HG03460 (cell line): ENCODE data around the gene TMEM109.

Experiments used
- ATAC-seq: cut with Tn5 transposase; IDR thresholded peaks from one replicate; pipeline ENCODE4 v1.9.1; 2021; ENCODE audit not compliant: unreplicated experiment

The TMEM109 gene, protein sequence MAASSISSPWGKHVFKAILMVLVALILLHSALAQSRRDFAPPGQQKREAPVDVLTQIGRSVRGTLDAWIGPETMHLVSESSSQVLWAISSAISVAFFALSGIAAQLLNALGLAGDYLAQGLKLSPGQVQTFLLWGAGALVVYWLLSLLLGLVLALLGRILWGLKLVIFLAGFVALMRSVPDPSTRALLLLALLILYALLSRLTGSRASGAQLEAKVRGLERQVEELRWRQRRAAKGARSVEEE

DNA sequence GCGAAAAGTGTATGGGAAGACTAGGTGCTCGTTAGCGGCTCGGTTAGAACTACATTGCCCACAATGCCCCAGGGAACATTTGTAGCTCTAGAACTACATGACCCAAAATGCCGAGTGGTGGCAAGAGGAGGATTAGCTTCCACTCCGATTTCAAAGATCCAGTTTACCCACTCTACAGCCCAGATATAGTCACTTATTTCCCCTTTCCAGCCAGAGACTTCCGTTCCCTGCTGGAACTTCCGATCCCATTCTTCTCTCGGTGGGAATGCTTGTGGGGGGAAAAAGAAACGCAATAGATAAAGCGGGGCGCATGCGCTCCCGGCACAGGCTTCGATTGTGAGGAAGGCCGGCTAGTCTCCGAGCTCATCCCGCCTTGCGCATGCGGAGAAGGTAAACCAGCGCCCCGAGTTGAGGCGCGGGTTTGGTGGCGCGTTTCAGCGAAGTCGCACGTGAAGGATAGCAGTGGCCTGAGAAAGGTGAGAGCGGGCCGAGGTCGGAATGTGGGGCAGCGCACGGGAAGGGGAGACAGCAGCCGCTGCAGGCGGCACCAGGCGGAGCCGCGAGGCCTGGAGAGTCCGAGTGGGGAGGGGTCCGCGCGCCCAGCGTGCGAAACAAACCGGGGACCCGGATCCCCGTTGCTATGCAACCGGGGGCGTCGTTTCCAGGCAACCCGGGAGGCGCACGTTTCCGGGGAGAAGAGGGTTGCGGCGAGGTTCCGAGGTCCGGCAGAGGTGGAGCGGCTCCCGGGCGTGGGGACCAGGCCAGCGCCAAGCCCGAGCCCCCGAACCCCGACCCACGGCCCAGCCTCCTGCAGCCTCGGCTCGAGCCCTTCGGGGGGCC lies at the start of gene TMEM109:
TMEM109 (plus strand) TSS at position 366 of the 840 bp plus-strand sequence. CDS start 5,536 bp downstream, outside the sequence.
- ATAC-seq: peak; percentile 38

DNA sequence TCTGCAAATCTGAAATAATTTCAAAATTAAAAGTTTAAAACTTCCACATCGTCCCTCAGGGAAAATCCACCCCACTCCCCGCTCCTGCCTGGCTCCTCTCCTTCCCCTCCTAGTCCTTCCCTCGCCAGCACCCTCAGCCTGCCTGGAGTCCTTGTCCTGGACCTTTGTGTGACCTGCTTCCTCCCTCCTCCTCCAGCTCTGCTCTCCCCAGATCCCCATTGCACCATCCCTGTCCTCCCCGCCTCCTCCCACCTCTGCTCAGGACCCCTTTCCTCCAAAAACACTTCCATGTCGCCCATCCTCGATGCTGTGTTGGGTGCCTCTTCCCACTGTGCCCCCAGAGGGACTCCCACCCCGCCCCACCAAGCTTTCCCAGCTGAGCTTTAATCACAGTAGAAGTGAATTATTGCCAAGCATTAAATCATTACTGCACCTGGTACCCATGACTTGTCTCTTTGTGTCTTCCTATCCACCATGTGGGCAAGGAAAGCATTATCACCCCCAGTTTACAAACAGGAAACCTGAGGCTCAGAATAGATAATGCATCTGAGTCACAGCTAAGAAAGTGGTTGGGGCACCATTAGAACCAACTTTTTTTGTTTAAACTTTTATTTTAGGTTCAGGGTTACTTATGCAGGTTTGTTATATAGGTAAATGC lies 49.0 kb upstream of the TMEM109 start:
- ATAC-seq: no peak

DNA sequence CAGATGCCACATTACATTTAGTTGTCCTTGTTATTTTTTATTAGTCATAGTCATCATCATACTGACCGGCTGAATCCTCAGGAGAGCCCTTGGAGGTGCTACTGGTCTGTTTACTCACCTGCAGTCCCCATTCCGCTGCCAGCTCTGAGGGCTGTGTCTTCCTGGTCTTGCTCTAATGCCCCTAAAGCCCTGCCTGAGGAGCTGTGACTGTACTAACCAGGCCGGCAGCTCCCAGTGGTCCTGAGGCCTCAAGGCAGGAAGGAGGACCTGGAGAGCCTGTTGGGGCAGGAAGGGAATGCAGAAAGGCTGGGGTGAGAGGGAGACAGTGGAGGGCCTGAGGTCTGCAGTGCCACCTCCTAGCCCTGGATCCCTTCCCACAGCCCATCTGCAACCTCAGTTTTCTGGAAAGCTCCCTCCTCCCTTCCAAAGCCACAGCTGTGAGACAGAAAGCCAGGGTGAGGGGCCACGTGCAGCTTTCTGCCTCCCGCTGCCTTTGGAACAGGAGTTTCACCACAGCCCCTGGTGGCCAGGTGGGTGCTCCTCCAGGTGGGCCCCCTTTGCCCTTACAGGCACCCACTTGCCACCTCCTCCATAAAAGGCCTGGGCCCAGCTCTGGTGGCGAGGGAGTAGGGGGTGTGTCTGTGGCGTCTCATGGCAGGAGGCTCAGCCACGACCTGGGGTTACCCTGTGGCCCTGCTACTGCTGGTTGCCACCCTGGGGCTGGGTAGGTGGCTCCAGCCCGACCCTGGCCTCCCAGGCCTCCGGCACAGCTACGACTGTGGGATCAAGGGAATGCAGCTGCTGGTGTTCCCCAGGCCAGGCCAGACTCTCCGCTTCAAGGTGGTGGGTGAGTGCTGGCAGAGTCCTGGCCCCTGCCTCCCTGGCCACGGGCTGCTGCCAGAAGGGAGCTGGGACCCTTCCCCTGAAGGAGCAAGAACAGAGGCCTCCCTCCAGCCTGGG lies 46.8 kb upstream of the TMEM109 start, which contains the start of gene ZP1:
ZP1 (plus strand) TSS at position 632 of the 960 bp plus-strand sequence; CDS start at position 652, 20 bp downstream.
- no peak for ATAC-seq

DNA sequence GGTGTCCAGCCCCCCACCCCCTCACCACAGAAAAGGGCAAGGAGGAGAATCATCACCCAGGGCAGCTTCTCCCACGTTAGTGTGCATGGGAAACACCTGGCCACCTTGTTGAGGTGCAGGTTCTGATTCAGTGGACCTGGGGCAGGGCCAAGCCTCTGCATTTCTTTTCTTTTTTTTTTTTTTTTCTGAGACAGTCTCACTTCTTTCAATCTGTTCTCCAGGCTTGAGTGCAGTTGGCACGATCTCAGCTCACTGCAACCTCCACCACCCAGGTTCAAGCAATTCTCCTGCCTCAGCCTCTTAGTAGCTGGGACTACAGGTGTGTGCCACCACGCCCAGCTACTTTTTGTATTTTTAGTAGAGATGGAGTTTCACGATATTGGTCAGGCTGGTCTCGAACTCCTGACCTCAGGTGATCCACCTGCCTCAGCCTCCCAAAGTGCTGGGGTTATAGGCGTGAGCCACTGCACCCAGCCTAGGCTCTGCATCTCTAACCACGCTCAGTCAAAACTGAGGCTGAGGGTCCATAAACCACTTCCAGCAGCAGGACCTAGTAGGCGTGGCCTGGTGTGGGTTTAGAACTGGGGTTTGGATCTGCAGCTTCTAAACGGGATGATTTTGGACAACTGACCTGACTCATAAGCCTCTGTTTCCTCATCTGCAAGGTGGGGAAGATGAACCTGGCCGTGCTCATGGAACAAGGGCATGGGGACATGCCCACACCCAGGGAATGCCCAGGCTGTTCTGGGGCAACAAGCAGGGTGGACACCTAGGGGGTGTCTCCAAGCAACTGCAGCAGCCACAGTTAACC lies 45.9 kb upstream of the TMEM109 start:
- ATAC-seq: no peak

DNA sequence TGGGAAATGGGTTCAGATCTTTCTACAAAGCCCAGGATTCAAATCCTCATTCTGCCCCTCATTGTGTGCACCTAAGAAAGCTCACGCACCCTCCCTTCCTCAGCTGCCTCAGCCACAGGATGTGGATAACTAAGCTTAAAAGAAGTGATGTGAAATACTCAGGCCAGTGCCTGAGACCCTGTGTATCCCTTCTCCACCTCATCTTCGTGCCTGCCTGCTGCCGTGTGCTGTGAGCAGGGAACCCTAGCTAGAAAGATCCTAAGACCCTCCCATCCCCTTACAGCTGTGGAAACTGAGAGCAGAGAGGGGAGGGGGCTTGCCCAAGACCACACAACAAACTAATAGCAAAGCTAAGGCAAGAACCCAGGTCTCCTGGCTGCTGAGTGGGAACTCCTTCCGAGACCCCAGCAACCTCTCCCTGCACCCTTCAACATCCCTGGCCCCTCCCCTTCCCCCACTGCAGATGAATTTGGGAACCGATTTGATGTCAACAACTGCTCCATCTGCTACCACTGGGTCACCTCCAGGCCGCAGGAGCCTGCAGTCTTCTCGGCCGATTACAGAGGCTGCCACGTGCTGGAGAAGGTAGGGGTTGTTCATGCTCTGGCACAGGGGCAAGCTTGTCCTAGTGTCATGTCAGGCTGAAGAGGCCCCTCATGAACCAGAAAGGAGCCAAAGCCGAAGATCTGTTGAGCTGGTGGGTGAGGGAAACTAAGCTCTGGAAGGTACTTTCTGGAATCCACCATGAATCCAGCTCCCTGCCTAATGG lies 45.1 kb upstream of the TMEM109 start:
- no peak for ATAC-seq

DNA sequence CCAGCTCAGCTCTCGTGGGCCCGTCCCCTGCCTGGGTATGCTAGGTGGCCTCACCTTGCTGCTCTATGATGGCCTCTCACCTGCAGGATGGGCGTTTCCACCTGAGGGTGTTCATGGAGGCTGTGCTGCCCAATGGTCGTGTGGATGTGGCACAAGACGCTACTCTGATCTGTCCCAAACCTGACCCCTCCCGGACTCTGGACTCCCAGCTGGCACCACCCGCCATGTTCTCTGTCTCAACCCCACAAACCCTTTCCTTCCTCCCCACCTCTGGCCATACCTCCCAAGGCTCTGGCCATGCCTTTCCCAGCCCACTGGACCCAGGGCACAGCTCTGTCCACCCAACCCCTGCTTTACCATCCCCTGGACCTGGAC lies 44.5 kb upstream of the TMEM109 start:
- ATAC-seq: no peak

DNA sequence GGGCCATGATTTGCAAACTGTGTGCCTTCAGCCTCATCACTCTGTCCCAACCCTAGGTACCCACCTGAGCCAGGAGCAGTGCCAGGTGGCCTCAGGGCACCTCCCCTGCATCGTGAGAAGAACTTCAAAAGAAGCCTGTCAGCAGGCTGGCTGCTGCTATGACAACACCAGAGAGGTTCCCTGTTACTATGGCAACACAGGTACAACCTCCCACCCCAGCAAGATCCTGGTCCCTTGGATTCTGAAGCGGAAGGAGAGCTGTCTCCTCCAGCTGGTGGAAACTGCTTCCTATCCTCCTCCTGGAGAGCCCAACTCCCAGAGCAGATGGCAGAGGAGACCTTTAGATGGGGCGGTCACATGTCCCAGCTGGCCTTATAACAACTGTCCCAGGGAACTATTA lies 43.7 kb upstream of the TMEM109 start:
- ATAC-seq: no peak

DNA sequence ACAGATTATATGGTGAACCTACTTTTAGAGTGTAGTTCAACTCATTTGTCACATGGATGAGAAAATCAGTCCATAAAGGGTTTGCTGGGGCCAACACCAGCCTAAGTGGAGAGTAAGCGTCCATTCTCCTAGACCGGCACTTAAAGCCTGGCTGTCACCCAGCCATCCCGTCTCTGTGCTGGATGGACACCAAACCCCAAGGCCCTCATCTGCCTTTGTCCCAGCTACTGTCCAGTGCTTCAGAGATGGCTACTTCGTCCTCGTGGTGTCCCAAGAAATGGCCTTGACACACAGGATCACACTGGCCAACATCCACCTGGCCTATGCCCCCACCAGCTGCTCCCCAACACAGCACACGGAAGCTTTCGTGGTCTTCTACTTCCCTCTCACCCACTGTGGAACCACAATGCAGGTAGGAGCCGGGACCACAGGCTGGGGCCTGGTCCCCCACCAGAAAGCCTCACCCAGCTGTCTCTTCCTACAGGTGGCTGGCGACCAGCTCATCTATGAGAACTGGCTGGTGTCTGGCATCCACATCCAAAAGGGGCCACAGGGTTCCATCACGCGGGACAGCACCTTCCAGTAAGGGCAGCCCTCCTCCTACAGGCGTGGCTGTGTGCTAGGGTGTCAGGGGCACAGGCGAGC lies 43.1 kb upstream of the TMEM109 start:
- no peak for ATAC-seq

DNA sequence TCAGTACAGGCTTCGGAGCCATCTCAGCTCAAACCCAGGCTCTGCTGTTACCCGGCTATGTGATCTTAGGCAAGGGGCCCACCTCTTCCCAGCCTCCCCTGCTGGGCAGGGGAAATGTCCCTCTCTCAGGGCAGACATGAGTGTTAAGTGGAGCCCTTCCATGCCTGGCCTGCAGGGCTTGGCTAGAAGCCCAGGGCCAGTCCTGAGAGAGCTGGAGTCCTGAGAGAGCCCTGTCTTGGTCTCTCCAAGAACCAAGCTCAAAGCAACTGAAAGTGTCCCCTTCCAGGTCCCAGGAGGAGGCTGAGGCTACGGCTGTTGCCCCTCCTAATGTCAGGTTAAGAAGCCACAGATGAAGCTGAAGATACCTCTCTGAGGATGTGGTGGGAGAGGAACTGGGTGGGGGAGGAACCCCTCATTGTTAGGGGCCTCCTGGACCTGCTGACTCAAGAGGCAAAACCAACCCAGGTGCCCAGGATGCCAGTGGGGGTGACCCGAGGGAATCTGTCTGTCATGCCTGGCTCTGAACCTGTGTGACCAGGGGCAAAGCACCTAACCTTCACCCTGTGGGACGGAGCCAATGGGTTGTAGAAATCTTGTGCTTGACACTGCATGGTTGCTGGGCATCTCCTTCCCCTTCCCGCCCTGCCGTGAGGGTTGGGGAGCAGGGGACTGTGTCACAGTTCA lies 42.4 kb upstream of the TMEM109 start:
- ATAC-seq: no peak

DNA sequence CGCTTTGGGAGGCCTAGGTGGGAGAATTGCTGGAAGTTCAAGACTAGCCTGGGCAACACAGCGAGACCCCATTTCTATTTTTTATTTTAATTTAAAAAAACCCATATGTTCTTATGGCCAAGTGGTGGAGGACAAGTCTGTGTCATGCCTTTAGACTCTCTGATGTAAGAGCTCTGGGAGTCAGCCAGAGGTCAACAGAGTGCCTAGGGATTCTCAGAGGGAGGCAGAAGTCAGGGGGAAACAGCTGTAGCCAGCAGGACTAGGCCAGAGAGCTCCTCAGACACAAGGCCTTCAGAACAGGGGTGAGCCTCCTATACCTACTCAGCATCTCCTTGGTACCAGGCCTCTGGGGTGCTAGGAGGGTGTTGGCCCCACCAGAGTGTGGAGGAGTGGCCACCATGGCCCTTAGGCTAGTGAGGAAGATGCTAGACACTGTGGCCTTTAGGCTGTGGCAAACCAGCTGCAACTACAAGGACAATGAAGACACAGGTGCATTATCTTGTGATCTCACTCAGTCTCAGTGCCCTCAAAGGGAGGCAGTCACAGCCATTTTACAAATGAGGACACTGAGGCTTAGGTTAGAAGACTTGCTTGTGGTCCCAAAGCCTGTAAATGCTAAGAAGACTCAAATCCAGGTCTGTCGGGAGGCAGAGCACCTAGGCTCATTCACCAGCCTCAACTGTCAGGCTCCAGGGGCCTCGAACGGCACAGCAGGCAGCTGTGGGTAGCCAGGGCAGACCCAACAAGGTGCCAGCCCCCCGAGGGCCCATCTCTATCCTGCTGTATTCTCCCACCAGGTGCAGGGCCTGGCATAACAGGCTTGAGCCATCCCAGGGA lies 41.6 kb upstream of the TMEM109 start:
- no peak for ATAC-seq

DNA sequence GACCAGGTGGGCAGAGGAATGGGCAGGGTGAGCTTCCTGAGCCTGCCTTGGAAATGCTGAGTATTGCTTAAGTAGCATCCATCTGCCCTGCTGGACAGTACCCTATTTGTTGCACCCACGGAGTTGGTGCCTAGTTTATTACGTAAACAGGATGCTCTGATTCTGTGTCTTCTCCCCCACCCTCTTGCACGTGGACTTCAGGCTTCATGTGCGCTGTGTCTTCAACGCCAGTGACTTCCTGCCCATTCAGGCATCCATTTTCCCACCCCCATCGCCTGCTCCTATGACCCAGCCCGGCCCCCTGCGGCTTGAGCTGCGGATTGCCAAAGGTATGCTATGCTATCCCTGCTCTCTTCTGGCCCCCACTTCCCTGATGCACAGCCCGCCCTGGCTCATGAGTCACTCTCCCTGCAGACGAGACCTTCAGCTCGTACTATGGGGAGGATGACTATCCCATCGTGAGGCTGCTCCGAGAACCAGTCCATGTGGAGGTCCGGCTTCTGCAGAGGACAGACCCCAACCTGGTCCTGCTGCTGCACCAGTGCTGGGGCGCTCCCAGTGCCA lies 40.9 kb upstream of the TMEM109 start:
- no peak for ATAC-seq

DNA sequence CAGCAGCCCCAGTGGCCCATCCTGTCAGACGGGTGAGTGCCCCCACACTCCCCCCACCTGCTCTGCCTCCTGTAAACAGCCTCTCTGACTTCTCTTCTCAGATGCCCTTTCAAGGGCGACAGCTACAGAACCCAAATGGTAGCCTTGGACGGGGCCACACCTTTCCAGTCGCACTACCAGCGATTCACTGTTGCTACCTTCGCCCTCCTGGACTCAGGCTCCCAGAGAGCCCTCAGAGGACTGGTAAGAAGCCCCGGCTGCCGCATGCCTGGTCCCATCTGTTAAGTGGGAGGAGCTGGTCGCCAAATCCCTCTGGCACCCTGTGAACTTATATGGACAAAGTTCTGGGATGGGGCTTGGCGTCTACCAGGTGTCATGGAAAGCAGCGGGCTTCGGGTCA lies 40.4 kb upstream of the TMEM109 start:
- no peak for ATAC-seq

DNA sequence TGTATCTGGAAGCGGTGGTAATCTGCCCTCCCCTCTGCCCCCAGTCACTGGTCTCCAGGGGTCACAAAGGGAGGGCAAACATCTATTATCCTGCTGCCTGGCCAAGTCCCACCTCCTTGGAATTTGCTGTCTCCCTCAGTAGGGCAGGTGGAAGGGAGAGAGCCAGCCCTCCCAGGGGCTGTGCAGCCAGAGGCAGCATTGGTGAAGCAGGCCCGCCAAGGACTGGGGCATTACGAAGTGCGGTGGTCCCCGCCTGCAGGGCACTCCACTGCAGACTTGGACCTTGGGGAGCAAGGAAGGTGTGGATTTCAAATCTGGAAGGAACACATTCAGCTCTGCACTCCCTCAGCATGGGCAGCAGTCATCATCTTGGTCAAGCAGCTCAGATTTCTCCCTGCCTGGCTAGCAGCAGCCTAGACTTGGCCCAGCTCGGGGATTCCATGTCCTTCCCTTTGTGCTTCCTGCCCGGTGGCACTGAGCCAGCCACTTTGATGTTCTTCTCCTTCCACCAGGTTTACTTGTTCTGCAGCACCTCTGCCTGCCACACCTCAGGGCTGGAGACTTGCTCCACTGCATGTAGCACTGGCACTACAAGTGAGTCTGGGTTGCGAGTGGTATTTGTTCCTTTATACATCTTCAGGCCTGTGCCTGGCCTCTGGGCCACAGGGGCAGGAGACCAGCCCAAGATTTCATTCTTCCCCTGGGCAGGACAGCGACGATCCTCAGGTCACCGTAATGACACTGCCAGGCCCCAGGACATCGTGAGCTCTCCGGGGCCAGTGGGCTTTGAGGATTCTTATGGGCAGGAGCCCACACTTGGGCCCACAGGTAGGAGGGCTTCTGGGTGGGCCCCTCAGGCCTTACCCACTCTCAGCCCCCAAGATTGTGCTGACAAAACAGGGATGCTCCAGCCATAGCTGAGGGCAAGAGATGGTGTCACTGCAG lies 39.3 kb upstream of the TMEM109 start:
- ATAC-seq: no peak

DNA sequence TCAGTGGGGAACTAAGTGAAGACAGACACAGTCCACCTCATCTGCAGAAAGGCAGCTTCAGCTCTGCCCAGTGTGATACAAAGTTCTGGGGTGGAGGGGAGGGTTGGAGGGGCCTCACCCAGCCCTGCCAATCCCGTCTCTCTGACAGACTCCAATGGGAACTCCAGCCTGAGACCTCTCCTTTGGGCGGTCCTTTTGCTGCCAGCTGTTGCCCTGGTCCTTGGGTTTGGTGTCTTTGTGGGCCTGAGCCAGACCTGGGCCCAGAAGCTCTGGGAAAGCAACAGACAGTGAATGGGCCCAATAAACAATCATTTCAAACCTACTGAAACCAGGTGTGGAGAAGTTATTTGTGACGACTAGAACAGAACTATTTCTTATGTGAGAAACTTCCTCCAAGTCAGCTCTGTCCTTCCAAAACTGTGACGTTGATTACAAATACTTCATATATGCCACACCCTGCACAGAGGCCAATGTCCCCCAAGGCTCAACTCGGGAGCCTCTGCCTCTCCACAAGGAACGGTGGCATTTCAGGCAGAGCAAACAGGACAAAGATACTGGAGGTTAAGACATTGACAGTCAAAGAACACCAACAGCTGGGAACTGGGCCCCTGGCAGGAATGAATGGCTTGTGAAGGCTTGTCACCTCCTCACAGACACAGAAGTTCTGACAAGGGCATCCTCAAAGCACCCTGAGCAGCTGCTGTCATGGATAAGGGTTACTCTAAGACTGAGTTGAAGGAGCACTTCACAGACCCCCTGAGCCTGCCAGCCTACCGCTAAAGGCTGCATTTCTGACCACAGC lies 38.4 kb upstream of the TMEM109 start:
- ATAC-seq: no peak

DNA sequence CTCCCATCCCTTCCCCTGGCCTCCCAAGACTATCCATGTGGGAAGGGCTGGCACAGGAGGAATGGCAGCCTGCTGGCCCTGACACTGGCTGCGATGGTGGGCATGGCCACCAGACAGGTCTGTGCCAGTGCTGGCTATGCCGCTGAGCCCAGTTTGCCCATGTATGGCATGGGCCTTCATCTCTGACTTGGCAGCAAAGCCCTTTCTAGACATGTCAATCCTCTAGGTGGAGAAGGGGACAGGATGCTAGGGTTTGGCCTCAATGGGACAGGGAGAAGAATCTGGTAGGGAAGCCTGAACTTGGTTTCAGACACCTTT lies 37.8 kb upstream of the TMEM109 start:
- ATAC-seq: no peak
